Tibial nerve (tissue), 4 donors: ENCODE measurements around the gene USP17L22.
"Not testable (repeated sequence)": the region's sequence is repeated elsewhere in the genome, so short reads cannot be mapped to it uniquely, and the experiment has no call there.

Experiments used
- CTCF ChIP-seq, 5 experiments: fragments of 200-600 bp in 3 of 5; fragments of 450-650 bp in 2 of 5; sonication (generic) in 3 of 5; IDR thresholded peaks; one replicate each; pipeline ENCODE4 v1.5.1; 2016 to 2019; ENCODE audit warnings: antibody characterized with exemption in 5 of 5, mild to moderate bottlenecking in 3 of 5, moderate library complexity in 2 of 5
- EP300 ChIP-seq, 2 donors: sonication (generic); formaldehyde crosslinking; IDR thresholded peaks; one replicate each; pipeline ENCODE4 v1.6.1; 2017; ENCODE audit warnings: antibody characterized with exemption in 2 of 2, mild to moderate bottlenecking in 1 of 2

- TF ChIP-seq CTCF, EP300 (IDR thresholded peaks at IDR 0.05): not testable (repeated sequence)
Measured at GRCh38 chr4:9267319-9267718, at the start of gene USP17L22.
